Measurements from ENCODE around the gene PRAMEF8. TPM values are rescaled to one million over a fixed set of nuclear protein-coding genes. Genes with fewer than 3 reads are reported as not detected.
"Not testable (repeated sequence)": the region's sequence is repeated elsewhere in the genome, so short reads cannot be mapped to it uniquely, and the experiment has no call there.

The PRAMEF8 gene
- polyA plus RNA-seq, result not detected

DNA sequence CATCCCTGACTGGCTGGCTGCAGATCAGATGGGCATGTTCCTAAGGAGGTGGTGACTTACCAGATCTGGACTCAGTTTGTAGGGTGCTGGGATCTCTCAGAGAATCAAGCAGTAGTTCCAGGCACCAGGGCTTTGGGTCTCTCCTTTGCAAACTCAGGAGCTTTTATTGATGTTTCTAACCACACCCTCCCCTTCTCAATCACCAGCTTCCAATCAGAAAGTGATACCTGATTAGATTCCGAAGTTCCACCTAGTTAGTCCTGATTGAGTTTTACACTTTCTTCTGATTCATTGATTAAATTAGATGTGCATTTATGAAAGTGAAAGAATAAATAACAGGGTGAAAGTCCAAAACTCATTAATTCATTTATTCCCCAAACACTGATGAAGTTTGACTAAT, at the start of gene PRAMEF8:
TSS of gene PRAMEF8 (minus strand) at position 101 of the 400 bp plus-strand sequence. CDS start 1,046 bp downstream, outside the sequence.
- not testable (repeated sequence) for H3K36me3 Mint-ChIP-seq

GRCh38 chr1:13315281-13315680, 30.3 kb upstream of the PRAMEF8 start, which contains the start of gene PRAMEF15:
PRAMEF15 (plus strand) TSS chr1:13315581; CDS start chr1:13318408, 2,827 bp downstream.
- H3K36me3 Mint-ChIP-seq; H3K9me3 Mint-ChIP-seq; H3K27me3 Mint-ChIP-seq (ENCODE audit: low read depth in 3 of 3); H3K4me1 Mint-ChIP-seq; DNase-seq; H3K4me3 Mint-ChIP-seq; H3K27ac Mint-ChIP-seq: not testable (repeated sequence)

More for the DNA sequence above, at the start of gene PRAMEF8:
- H3K4me3 Mint-ChIP-seq; DNase-seq; H3K4me1 Mint-ChIP-seq; H3K27me3 Mint-ChIP-seq (ENCODE audit: low read depth in 3 of 3); H3K9me3 Mint-ChIP-seq; H3K27ac Mint-ChIP-seq: not testable (repeated sequence)

- H3K9me3 Mint-ChIP-seq; H3K27me3 Mint-ChIP-seq (ENCODE audit: low read depth in 3 of 3); DNase-seq; H3K4me3 Mint-ChIP-seq; H3K4me1 Mint-ChIP-seq; H3K27ac Mint-ChIP-seq; H3K36me3 Mint-ChIP-seq: not testable (repeated sequence)
Measured at GRCh38 chr1:13303239-13303638, 18.3 kb upstream of the PRAMEF8 start, which contains the start of gene PRAMEF33. PRAMEF33 (plus strand) TSS chr1:13303539; CDS start chr1:13305955, 2,416 bp downstream.

DNA sequence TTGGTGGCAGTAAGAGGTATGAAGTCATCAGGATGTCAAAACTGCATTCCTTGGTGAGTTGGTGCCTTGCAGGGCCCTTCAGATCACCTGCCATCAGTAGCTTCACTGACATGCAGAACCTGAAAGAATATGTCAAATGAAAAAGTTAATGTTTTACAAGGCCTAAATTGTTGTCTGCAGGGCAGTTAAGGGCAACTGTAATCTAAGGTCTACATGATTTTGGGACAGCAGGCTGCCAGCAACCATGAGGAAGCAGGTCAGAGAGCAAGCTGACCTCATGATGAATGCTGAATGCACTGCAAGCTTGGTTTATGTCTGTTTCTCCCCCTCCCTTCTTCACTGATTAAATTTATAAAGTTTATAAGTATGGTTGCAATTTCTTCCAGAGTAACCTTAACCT, 17.3 kb upstream of the PRAMEF8 start:
- H3K27ac Mint-ChIP-seq; H3K4me1 Mint-ChIP-seq; H3K4me3 Mint-ChIP-seq; H3K9me3 Mint-ChIP-seq; H3K36me3 Mint-ChIP-seq; H3K27me3 Mint-ChIP-seq (ENCODE audit: low read depth in 3 of 3); DNase-seq: not testable (repeated sequence)

GRCh38 chr1:13298699-13299098, 13.8 kb upstream of the PRAMEF8 start:
- H3K27ac Mint-ChIP-seq; H3K4me3 Mint-ChIP-seq; H3K9me3 Mint-ChIP-seq; H3K27me3 Mint-ChIP-seq (ENCODE audit: low read depth in 3 of 3); DNase-seq; H3K4me1 Mint-ChIP-seq; H3K36me3 Mint-ChIP-seq: not testable (repeated sequence)

DNA sequence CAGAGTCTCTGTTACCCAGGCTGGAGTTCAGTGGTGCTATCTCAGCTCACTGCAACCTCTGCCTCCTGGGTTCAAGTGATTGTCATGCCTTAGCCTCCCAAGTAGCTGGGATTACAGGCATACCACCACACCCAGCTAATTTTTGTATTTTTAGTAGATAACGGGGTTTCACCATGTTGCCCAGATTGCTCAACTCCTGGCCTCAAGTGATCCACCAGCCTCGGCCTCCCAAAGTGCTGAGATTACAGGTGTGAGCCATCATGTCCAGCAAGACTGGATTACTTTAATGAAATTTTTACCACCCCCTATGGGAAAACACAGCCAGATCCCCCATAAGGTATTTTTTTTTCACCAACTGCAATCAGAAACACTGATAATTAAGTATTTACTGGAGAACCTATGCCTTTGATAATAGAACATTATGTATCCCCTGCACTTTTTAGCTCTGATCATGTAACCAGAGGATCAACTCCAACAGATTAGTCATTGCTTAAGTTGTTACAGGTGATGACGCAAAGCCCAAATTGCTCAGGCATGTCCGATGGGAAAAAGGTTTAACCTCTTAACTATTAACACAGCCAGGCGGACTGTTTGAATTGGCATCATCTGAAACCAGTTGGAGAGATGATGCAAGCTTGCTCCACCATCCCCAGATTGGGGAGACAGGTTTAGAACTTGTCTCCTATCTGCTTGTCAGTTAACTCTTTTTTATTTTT, 12.4 kb upstream of the PRAMEF8 start:
- H3K4me3 Mint-ChIP-seq; H3K9me3 Mint-ChIP-seq; H3K27ac Mint-ChIP-seq; H3K27me3 Mint-ChIP-seq (ENCODE audit: low read depth in 3 of 3); H3K4me1 Mint-ChIP-seq; DNase-seq; H3K36me3 Mint-ChIP-seq: not testable (repeated sequence)

- not testable (repeated sequence) for DNase-seq; H3K4me3 Mint-ChIP-seq; H3K36me3 Mint-ChIP-seq; H3K4me1 Mint-ChIP-seq; H3K27me3 Mint-ChIP-seq (ENCODE audit: low read depth in 3 of 3); H3K27ac Mint-ChIP-seq; H3K9me3 Mint-ChIP-seq
Measured at GRCh38 chr1:13289030-13289429, 4.1 kb upstream of the PRAMEF8 start.

DNA sequence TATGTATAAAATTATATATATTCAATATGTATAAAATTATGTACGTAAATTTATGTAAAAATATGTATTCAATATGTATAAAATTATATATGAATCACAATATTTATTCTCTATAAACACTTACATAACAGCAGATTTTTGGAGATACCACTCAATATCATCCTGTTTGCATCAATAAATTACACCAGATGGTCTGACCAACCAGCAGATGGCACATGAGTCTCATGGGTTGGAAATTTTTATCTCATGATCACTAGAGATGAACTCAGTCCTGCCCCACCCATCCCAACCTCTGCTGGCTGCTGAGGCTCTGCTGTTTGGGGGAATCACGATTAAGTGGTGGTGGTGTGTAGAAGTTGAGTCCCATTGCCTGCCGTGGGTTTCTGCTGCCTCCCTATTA, 5.3 kb downstream of the PRAMEF8 start:
- not testable (repeated sequence) for H3K27me3 Mint-ChIP-seq (ENCODE audit: low read depth in 3 of 3); H3K4me1 Mint-ChIP-seq; H3K36me3 Mint-ChIP-seq; H3K4me3 Mint-ChIP-seq; DNase-seq; H3K27ac Mint-ChIP-seq; H3K9me3 Mint-ChIP-seq

DNA sequence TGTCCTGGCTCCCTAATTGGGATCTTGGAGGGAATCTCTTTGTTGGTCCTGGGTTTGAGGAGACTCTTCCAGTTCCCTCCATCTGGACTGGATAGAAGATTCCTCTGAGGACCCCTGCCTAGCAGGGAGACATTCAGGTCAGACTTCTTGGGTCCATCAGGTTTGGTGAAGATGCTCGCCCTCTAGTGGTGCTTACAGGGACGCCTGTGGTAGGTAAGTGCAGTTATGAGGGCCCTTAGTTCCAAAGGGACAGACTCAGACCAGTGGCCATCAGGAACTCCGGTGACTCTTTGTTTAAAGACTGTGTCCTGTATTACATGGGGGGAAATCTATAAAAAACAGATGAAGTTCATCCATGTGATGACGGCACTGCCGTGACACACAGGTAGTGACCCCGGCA, 7.9 kb downstream of the PRAMEF8 start:
- not testable (repeated sequence) for H3K27me3 Mint-ChIP-seq (ENCODE audit: low read depth in 3 of 3); DNase-seq; H3K9me3 Mint-ChIP-seq; H3K4me3 Mint-ChIP-seq; H3K27ac Mint-ChIP-seq; H3K4me1 Mint-ChIP-seq; H3K36me3 Mint-ChIP-seq

GRCh38 chr1:13265124-13265523, 19.8 kb downstream of the PRAMEF8 start:
- not testable (repeated sequence) for H3K4me1 Mint-ChIP-seq; H3K36me3 Mint-ChIP-seq; H3K27ac Mint-ChIP-seq; H3K9me3 Mint-ChIP-seq; H3K4me3 Mint-ChIP-seq; DNase-seq; H3K27me3 Mint-ChIP-seq (ENCODE audit: low read depth in 3 of 3)

DNA sequence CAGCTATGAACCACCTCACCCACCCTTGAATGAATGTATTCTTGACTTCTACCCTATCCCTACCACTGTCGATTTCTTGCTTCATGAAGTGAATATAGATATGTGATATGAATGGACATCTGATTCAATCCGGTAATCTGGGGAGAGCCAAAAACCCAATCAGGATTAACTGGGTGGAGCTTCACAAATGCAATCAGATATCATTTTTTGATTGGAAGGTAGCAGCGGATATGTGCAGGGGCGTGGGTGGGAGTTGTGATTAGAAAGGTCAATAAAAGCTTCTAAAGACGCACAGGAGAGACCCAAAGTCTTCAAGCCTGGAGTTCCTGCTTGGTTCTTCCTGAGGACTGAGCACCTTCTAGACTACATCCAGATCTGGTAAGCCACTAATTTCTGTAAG, 31.0 kb downstream of the PRAMEF8 start, which contains the start of gene PRAMEF5:
TSS of gene PRAMEF5 (plus strand) at position 301 of the 400 bp plus-strand sequence. CDS start 5,071 bp downstream, outside the sequence.
- not testable (repeated sequence) for H3K9me3 Mint-ChIP-seq; H3K36me3 Mint-ChIP-seq; H3K27ac Mint-ChIP-seq; DNase-seq; H3K4me1 Mint-ChIP-seq; H3K27me3 Mint-ChIP-seq (ENCODE audit: low read depth in 3 of 3); H3K4me3 Mint-ChIP-seq

- H3K27ac Mint-ChIP-seq; H3K36me3 Mint-ChIP-seq; DNase-seq; H3K27me3 Mint-ChIP-seq (ENCODE audit: low read depth in 3 of 3); H3K9me3 Mint-ChIP-seq; H3K4me1 Mint-ChIP-seq; H3K4me3 Mint-ChIP-seq: not testable (repeated sequence)
Measured at GRCh38 chr1:13247122-13247521, 37.8 kb downstream of the PRAMEF8 start.

GRCh38 chr1:13246554-13246871, 38.4 kb downstream of the PRAMEF8 start:
- H3K27ac Mint-ChIP-seq; H3K27me3 Mint-ChIP-seq (ENCODE audit: low read depth in 3 of 3); H3K4me1 Mint-ChIP-seq; H3K4me3 Mint-ChIP-seq; DNase-seq; H3K36me3 Mint-ChIP-seq; H3K9me3 Mint-ChIP-seq: not testable (repeated sequence)

DNA sequence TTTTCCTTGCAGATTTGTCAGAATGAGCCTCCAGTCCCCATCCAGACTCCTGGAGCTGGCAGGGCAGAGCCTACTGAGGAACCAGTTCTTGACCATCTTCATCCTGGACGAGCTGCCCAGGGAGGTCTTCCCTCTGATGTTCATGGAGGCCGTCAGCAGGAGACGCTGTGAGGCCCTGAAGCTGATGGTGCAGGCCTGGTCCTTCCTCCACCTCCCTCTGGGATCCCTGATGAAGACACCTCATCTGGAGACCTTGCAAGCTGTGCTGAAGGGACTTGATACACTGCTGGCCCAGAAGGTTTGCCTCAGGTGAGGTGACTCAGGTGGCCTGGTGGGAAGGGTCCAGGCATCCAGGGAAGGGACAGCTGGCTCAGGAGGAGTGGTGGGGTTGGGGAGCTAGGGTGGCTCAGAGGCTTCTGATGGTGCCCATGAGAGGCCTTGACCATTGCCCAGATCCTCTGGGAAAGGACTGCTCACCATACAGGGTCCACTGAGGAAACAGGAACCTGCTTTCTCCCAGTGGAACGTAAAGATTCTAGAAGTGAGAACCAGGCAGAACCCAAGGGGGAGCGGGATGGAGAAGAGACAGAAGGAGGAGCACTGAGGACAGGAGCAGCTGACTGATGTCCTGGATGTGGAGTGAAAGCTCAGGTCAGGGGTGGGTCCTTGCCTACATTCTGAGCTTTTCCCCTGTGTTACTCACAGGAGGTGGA, 38.9 kb downstream of the PRAMEF8 start:
- not testable (repeated sequence) for H3K9me3 Mint-ChIP-seq; H3K4me1 Mint-ChIP-seq; H3K4me3 Mint-ChIP-seq; H3K36me3 Mint-ChIP-seq; H3K27me3 Mint-ChIP-seq (ENCODE audit: low read depth in 3 of 3); H3K27ac Mint-ChIP-seq; DNase-seq

All from immature natural killer cell (primary cell).